ENCODE results near the gene TXNDC2.
"Not testable (repeated sequence)": the region's sequence is repeated elsewhere in the genome, so short reads cannot be mapped to it uniquely, and the experiment has no call there.

Gene TXNDC2

GRCh38 chr18:9900699-9901098, 14.9 kb downstream of the TXNDC2 start:
- Histone ChIP-seq H3K4me3 (ENCODE audit: low read depth, low read length) (no peak overlapping the region), H3K27ac (no peak overlapping the region), H3K9me3 (ENCODE audit: severe bottlenecking) (no peaks in the 10 kb centered on the region), H3K27me3 (ENCODE audit: insufficient read depth, low read depth, severe bottlenecking) (no peaks in the 10 kb centered on the region), H3K36me3 (no peaks in the 10 kb centered on the region)
- DNase-seq = no peak
- TF ChIP-seq CTCF (IDR thresholded peaks at IDR 0.05; ENCODE audit: low read depth, low read length) = no peak

DNA sequence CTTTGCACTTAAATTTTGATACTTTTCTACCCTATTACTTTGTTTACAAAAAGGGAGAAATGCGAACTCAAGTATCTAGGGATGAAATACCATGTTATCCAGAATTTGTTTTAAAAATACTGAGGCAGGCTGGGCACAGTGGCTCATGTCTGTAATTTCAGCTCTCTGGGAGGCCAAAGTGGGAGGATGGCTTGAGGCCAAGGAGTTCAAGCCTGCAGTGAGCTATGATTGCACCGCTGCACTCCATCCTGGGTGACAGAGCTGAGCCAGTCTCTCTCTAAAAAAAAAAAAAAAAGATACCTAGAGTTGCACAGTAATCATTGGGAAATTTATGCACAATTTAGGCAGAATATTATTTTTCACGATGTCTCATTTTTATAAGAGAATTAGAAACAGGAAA, 15.6 kb downstream of the TXNDC2 start:
- no peak for DNase-seq
- no peak for TF ChIP-seq CTCF (IDR thresholded peaks at IDR 0.05; ENCODE audit: low read depth, low read length)
- Histone ChIP-seq H3K36me3 (no peaks in the 10 kb centered on the region), H3K27ac (no peak overlapping the region), H3K27me3 (ENCODE audit: insufficient read depth, low read depth, severe bottlenecking) (no peaks in the 10 kb centered on the region), H3K4me3 (ENCODE audit: low read depth, low read length) (no peak overlapping the region), H3K9me3 (ENCODE audit: severe bottlenecking) (no peaks in the 10 kb centered on the region)

DNA sequence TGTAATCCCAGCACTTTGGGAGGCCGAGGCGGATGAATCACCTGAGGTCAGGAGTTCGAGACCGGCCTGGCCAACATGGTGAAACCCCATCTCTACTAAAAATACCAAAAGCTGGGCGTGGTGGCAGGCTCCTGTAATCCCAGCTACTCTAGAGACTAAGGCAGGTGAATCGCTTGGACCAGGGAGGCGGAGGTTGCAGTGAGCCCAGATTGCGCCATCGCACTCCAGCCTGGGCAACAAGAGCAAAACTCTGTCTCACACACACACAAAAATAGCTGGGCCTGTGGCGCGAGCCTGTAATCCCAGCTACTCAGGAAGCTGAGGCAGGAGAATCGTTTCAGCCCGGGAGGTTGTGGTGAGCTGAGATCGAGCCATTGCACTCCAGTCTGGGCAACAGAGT, 16.5 kb downstream of the TXNDC2 start:
- H3K9me3 ChIP-seq (ENCODE audit: severe bottlenecking); H3K4me3 ChIP-seq (ENCODE audit: low read depth, low read length); H3K27ac ChIP-seq; H3K36me3 ChIP-seq; H3K27me3 ChIP-seq (ENCODE audit: insufficient read depth, low read depth, severe bottlenecking): not testable (repeated sequence)
- DNase-seq = peak; percentile 15

- H3K4me3 ChIP-seq (ENCODE audit: low read depth, low read length) = no peak overlapping the region
- H3K27ac ChIP-seq = no peak overlapping the region
- TF ChIP-seq CTCF (IDR thresholded peaks at IDR 0.05; ENCODE audit: low read depth, low read length) = no peak
- no peaks in the 10 kb centered on the region for H3K36me3 ChIP-seq
- H3K9me3 ChIP-seq (ENCODE audit: severe bottlenecking) = no peaks in the 10 kb centered on the region
- H3K27me3 ChIP-seq (ENCODE audit: insufficient read depth, low read depth, severe bottlenecking) = no peaks in the 10 kb centered on the region
- DNase-seq = peak; percentile 87
These were observed 17.1 kb downstream of the TXNDC2 start for GRCh38 chr18:9902832-9903231.

GRCh38 chr18:9905401-9905922, 19.7 kb downstream of the TXNDC2 start:
- no peak overlapping the region for H3K27ac ChIP-seq
- no peak for DNase-seq
- H3K9me3 ChIP-seq (ENCODE audit: severe bottlenecking) = no peaks in the 10 kb centered on the region
- H3K4me3 ChIP-seq (ENCODE audit: low read depth, low read length) = no peak overlapping the region
- TF ChIP-seq CTCF (IDR thresholded peaks at IDR 0.05; ENCODE audit: low read depth, low read length) = no peak
- no peaks in the 10 kb centered on the region for H3K27me3 ChIP-seq (ENCODE audit: insufficient read depth, low read depth, severe bottlenecking)
- no peaks in the 10 kb centered on the region for H3K36me3 ChIP-seq

- Histone ChIP-seq H3K27me3 (ENCODE audit: insufficient read depth, low read depth, severe bottlenecking) (no peaks in the 10 kb centered on the region), H3K9me3 (ENCODE audit: severe bottlenecking) (no peaks in the 10 kb centered on the region), H3K36me3 (no peaks in the 10 kb centered on the region), H3K27ac (no peak overlapping the region), H3K4me3 (ENCODE audit: low read depth, low read length) (no peak overlapping the region)
- no peak for TF ChIP-seq CTCF (IDR thresholded peaks at IDR 0.05; ENCODE audit: low read depth, low read length)
- no peak for DNase-seq
These were observed 20.7 kb downstream of the TXNDC2 start for GRCh38 chr18:9906481-9906880.
